Astrocyte of the cerebellum (primary cell): ENCODE measurements around the gene HOXA6.

Experiments used
- DNase-seq: peaks from one replicate; pipeline ENCODE4 v3.0.0-alpha.2; 2011; ENCODE audit warnings: low read depth
- H3K4me3 ChIP-seq: 2 replicates; pipeline ENCODE4 v1.5.1; 2011; ENCODE audit warnings: mild to moderate bottlenecking, low read depth, low read length, moderate library complexity
- CTCF ChIP-seq: IDR thresholded peaks from 2 replicates; pipeline ENCODE4 v1.5.1; 2012; ENCODE audit warnings: low read length, low read depth, moderate library complexity, mild to moderate bottlenecking; ENCODE audit errors: missing control alignments
- in situ Hi-C: cut with HindIII; loops from 2 replicates; pipeline ENCODE4 v1.10.0; 2017; ENCODE audit warnings: low sequenced_read_pairs

HOXA6 gene

GRCh38 chr7:27175626-27176523 is 28.3 kb upstream of the HOXA6 start:
- TF ChIP-seq CTCF, result no peak
- in situ Hi-C loops, result no loop called here
- no peak for DNase-seq
- H3K4me3 ChIP-seq, result no peak overlapping the region

- in situ Hi-C loops, result loop anchor here (25.0 kb wide), 1 partner anchor 1013 kb away; the partner anchor contains the start of gene NFE2L3
- TF ChIP-seq CTCF, result no peak
- H3K4me3 ChIP-seq, result no peak overlapping the region
- no peak for DNase-seq
These were observed 27.5 kb upstream of the HOXA6 start for GRCh38 chr7:27174874-27175625.

GRCh38 chr7:27173956-27174873 is 26.6 kb upstream of the HOXA6 start, which contains the start of gene HOXA10:
HOXA10 (minus strand) TSS chr7:27174320; CDS start chr7:27174306, 14 bp downstream.
- in situ Hi-C loops, result loop anchor here (25.0 kb wide), 1 partner anchor 1012 kb away; the partner anchor contains the start of gene NFE2L3
- TF ChIP-seq CTCF, result no peak
- H3K4me3 ChIP-seq, result no peak within 1 kb of the TSS
- DNase-seq, result no peak

GRCh38 chr7:27173511-27173955 is 26.0 kb upstream of the HOXA6 start:
- DNase-seq, result no peak
- in situ Hi-C loops, result loop anchor here (25.0 kb wide), 1 partner anchor 1011 kb away; the partner anchor contains the start of gene NFE2L3
- no peak overlapping the region for H3K4me3 ChIP-seq

GRCh38 chr7:27172823-27173510 is 25.4 kb upstream of the HOXA6 start:
- no peak for TF ChIP-seq CTCF
- in situ Hi-C loops, result loop anchor here (25.0 kb wide), 1 partner anchor 1011 kb away; the partner anchor contains the start of gene NFE2L3
- H3K4me3 ChIP-seq, result no peak overlapping the region
- no peak for DNase-seq

More at GRCh38 chr7:27173511-27173955, 26.0 kb upstream of the HOXA6 start:
- TF ChIP-seq CTCF, result no peak
